Calu3 (cell line): ENCODE measurements around the gene EGFR. TPM values are rescaled to one million over a fixed set of nuclear protein-coding genes. Genes with fewer than 3 reads are reported as not detected.

Source experiments
- BruUV-seq: library from RNA; stranded (reverse); fragments of 400-500 nt; replicated peaks from 2 replicates; lab custom pipeline; 2021; lab: Mats Ljungman, UMichigan
- CTCF ChIA-PET: fragments of 300-600 bp; sonication (Branson Sonifier 250); formaldehyde crosslinking; loops from one replicate; lab custom pipeline; 2022; ENCODE audit warnings: antibody characterized with exemption; lab: Charles Lee
- DNase-seq: peaks from one replicate; pipeline ENCODE4 v3.0.0; 2022
- H3K27ac Mint-ChIP-seq: one replicate; pipeline ENCODE4 v1.8.0; 2022; ENCODE audit warnings: mixed read lengths; ENCODE audit not compliant: unreplicated experiment
- H3K27me3 Mint-ChIP-seq: one replicate; pipeline ENCODE4 v1.8.0; 2022; ENCODE audit warnings: mixed read lengths; ENCODE audit not compliant: unreplicated experiment
- H3K36me3 Mint-ChIP-seq: one replicate; pipeline ENCODE4 v1.8.0; 2022; ENCODE audit warnings: mild to moderate bottlenecking, moderate library complexity, mixed read lengths; ENCODE audit not compliant: insufficient read depth, unreplicated experiment
- H3K4me1 Mint-ChIP-seq: one replicate; pipeline ENCODE4 v1.8.0; 2022; ENCODE audit warnings: mild to moderate bottlenecking, low read depth, mixed read lengths; ENCODE audit not compliant: unreplicated experiment
- H3K4me3 Mint-ChIP-seq: one replicate; pipeline ENCODE4 v1.8.0; 2022; ENCODE audit warnings: mild to moderate bottlenecking, low read depth, moderate library complexity, mixed read lengths; ENCODE audit not compliant: unreplicated experiment
- H3K9me3 Mint-ChIP-seq: one replicate; pipeline ENCODE4 v1.8.0; 2022; ENCODE audit warnings: low read depth, mixed read lengths; ENCODE audit not compliant: unreplicated experiment
- CTCF ChIP-seq: fragments of 200-600 bp; IDR thresholded peaks from one replicate; pipeline ENCODE4 v1.8.0; 2022; ENCODE audit warnings: antibody characterized with exemption; ENCODE audit not compliant: unreplicated experiment
- intact Hi-C: fragments of 100-400 bp; cut with micrococcal nuclease; formaldehyde crosslinking; loops from one replicate; pipeline ENCODE4 v1.10.0; 2022; ENCODE audit not compliant: unreplicated experiment
- total RNA-seq: library from RNA; stranded (reverse); gene quantifications from 2 replicates; pipeline ENCODE4 v1.2.3, GENCODE V29; 2022

Gene EGFR
- total RNA-seq, 1 experiment from 2014 or later: 87.4 TPM

DNA sequence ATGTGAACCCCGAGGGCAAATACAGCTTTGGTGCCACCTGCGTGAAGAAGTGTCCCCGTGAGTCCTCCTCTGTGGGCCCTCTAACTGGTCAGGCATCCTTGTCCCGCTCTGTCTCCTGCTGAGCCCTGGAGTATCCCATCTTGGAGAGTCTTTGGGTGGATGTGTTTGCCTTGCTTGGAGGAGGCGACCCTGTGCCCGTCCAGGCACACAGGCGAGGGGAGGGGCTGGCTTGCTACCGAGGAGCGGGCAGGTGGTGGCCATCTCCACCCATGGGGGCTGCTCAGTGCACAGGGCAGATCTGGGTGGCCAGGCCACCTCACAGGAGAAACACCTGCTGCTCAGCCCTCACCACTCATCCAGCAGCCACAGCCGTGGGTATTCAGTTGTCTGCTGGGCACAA is 135.3 kb downstream of the EGFR start:
- no peak for TF ChIP-seq CTCF
- no TSS peak for BruUV-seq
- peaks cover 29% of the 10 kb centered on the region for H3K36me3 Mint-ChIP-seq
- intact Hi-C loops: no loop called here
- no peaks in the 10 kb centered on the region for H3K4me1 Mint-ChIP-seq
- H3K27me3 Mint-ChIP-seq: no peaks in the 10 kb centered on the region
- CTCF ChIA-PET: no interaction called here
- H3K27ac Mint-ChIP-seq: no peak overlapping the region
- no peaks in the 10 kb centered on the region for H3K9me3 Mint-ChIP-seq
- H3K4me3 Mint-ChIP-seq: no peak overlapping the region
- DNase-seq: no peak

DNA sequence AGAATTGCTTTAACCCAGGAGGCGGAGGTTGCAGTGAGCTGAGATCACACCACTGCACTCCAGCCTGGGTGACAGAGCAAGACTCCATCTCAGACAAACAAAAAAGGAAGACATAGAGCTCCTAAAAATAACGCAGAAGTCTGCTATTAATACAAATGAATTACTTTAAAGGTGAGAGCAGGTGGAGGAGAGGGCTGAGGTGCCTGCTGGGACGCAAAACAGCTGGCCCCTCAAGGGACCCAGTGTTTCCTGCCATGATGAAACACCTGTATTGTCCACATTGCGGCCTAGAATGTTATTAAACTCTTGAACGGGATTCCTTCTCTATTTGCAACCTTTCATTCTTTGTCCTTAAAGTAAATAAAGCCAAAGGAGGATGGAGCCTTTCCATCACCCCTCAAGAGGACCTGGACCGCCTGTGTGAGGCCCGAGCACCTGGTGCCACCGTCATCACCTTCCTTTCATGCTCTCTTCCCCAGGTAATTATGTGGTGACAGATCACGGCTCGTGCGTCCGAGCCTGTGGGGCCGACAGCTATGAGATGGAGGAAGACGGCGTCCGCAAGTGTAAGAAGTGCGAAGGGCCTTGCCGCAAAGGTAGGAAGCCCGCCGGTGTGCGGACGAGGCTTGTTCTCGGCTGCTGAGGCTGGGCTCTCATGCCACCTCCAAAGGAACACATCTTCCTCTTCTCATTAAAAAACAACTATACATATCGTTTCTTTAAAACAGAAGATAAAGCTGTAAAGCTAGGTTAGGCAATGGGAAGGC is 136.7 kb downstream of the EGFR start:
- no peak for TF ChIP-seq CTCF
- CTCF ChIA-PET: interaction anchor here (1.2 kb wide), 1 partner anchor 15 kb away, joined by 3 read pairs; no protein-coding TSS in a partner anchor
- H3K36me3 Mint-ChIP-seq: peaks cover 39% of the 10 kb centered on the region

GRCh38 chr7:55156919-55157763 is 138.3 kb downstream of the EGFR start:
- H3K27me3 Mint-ChIP-seq: no peaks in the 10 kb centered on the region
- no peaks in the 10 kb centered on the region for H3K4me1 Mint-ChIP-seq
- no peak overlapping the region for H3K4me3 Mint-ChIP-seq
- BruUV-seq: no TSS peak
- no peak overlapping the region for H3K27ac Mint-ChIP-seq
- DNase-seq: no peak
- H3K9me3 Mint-ChIP-seq: no peaks in the 10 kb centered on the region
- intact Hi-C loops: no loop called here
- CTCF ChIA-PET: interaction anchor here (0.6 to 0.9 kb wide), 2 partner anchors 12 to 93 kb away, joined by 3 read pairs; no protein-coding TSS in a partner anchor
- H3K36me3 Mint-ChIP-seq: peaks cover 50% of the 10 kb centered on the region
- no peak for TF ChIP-seq CTCF

More for the DNA sequence above, 136.7 kb downstream of the EGFR start:
- intact Hi-C loops: no loop called here
- Mint-ChIP-seq H3K4me1 (no peaks in the 10 kb centered on the region), H3K27me3 (no peaks in the 10 kb centered on the region), H3K27ac (no peak overlapping the region), H3K4me3 (no peak overlapping the region), H3K9me3 (no peaks in the 10 kb centered on the region)
- no TSS peak for BruUV-seq
- DNase-seq: no peak

DNA sequence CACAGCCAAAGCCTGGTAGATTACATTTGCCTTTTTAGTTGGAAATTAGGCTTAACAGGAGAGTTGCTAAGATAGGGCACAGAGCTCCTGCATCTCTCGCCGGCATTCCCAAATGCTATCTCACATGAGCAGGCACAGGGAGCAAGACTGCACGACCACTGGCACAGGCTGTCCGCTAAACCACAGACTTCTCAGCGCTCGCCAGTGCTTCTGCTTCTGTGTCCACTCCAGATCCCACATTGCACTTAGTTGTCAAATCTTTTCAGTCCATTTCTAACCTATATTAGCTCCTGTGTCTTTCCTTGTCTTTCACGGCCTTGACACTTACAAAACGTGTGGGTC is 138.9 kb downstream of the EGFR start:
- Mint-ChIP-seq H3K4me1 (no peaks in the 10 kb centered on the region), H3K4me3 (no peak overlapping the region), H3K9me3 (no peaks in the 10 kb centered on the region), H3K27me3 (no peaks in the 10 kb centered on the region), H3K27ac (no peak overlapping the region), H3K36me3 (peaks cover 46% of the 10 kb centered on the region)
- TF ChIP-seq CTCF: no peak
- no peak for DNase-seq
- CTCF ChIA-PET: interaction anchor here (0.6 kb wide), 1 partner anchor 93 kb away, joined by 3 read pairs; no protein-coding TSS in a partner anchor
- intact Hi-C loops: no loop called here
- BruUV-seq: no TSS peak
